ENCODE results near the gene CCN6. TPM values are rescaled to one million over a fixed set of nuclear protein-coding genes. Genes with fewer than 3 reads are reported as not detected.

The CCN6 gene
- total RNA-seq, 1 donor from 2014 or later, result not detected

DNA sequence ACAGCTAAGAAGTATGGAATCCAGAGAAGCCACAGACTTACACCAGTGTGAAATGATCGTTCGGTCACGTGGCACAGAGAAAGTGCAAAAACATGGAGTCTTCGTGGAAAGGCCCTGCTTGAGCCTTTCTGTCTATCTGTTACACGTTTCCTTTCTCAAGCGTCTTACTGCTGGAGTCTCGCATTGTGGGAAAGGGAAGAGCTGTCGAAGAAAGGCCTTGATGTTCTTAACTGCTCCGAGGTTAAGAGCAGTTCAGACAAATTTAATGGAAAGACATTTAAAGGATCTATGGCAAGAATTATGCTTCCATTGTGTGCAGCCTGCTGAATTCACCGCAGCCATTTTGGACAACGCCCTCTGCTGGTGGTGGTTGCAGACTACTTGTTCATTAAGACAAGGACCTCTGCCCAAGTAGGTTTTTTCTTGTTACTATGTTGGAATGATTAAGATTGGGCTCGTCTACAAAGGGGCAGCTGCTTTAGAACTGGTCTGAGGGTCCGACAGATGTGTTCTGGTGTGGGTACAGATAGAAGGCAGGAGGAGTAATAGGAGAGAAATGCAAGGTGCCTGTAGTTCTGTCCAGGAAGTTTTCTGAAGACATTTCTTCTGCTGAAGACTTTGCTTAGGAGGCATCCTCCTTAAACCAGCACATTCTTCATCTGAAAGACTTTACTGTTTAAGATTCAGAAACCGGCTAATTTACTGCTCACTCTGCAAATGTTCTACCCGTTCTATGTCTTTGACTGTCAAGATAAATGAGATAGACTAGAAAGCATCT, 24.7 kb upstream of the CCN6 start:
- Mint-ChIP-seq H3K9me3 (ENCODE audit: low read depth) (peaks cover 4% of the 10 kb centered on the region), H3K4me1 (ENCODE audit: low read depth) (peaks cover 7% of the 10 kb centered on the region), H3K36me3 (ENCODE audit: insufficient read depth) (peaks cover under 1% of the 10 kb centered on the region), H3K27me3 (peaks cover 17% of the 10 kb centered on the region), H3K27ac (no peak overlapping the region), H3K4me3 (ENCODE audit: low read depth) (no peak overlapping the region)
- DNase-seq (ENCODE audit: low spot score, unreplicated experiment), result peak; percentile 32
- TF ChIP-seq, protein P1, sequence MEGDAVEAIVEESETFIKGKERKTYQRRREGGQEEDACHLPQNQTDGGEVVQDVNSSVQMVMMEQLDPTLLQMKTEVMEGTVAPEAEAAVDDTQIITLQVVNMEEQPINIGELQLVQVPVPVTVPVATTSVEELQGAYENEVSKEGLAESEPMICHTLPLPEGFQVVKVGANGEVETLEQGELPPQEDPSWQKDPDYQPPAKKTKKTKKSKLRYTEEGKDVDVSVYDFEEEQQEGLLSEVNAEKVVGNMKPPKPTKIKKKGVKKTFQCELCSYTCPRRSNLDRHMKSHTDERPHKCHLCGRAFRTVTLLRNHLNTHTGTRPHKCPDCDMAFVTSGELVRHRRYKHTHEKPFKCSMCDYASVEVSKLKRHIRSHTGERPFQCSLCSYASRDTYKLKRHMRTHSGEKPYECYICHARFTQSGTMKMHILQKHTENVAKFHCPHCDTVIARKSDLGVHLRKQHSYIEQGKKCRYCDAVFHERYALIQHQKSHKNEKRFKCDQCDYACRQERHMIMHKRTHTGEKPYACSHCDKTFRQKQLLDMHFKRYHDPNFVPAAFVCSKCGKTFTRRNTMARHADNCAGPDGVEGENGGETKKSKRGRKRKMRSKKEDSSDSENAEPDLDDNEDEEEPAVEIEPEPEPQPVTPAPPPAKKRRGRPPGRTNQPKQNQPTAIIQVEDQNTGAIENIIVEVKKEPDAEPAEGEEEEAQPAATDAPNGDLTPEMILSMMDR (IDR thresholded peaks at IDR 0.05; ENCODE audit: unreplicated experiment), result peak; percentile 76

GRCh38 chr6:112030206-112030960, 23.5 kb upstream of the CCN6 start:
- no peak for DNase-seq (ENCODE audit: low spot score, unreplicated experiment)
- no peaks in the 10 kb centered on the region for H3K36me3 Mint-ChIP-seq (ENCODE audit: insufficient read depth)
- peaks cover 17% of the 10 kb centered on the region for H3K27me3 Mint-ChIP-seq
- H3K4me1 Mint-ChIP-seq (ENCODE audit: low read depth), result peaks cover 7% of the 10 kb centered on the region
- H3K9me3 Mint-ChIP-seq (ENCODE audit: low read depth), result no peaks in the 10 kb centered on the region
- peak overlapping the region; percentile 46 for H3K27ac Mint-ChIP-seq
- TF ChIP-seq, protein P1 (IDR thresholded peaks at IDR 0.05; ENCODE audit: unreplicated experiment), result no peak
- H3K4me3 Mint-ChIP-seq (ENCODE audit: low read depth), result no peak overlapping the region

- Mint-ChIP-seq H3K9me3 (ENCODE audit: low read depth) (no peaks in the 10 kb centered on the region), H3K27me3 (peaks cover 17% of the 10 kb centered on the region), H3K27ac (no peak overlapping the region), H3K4me3 (ENCODE audit: low read depth) (no peak overlapping the region), H3K36me3 (ENCODE audit: insufficient read depth) (no peaks in the 10 kb centered on the region), H3K4me1 (ENCODE audit: low read depth) (peaks cover 7% of the 10 kb centered on the region)
- no peak for DNase-seq (ENCODE audit: low spot score, unreplicated experiment)
- TF ChIP-seq, protein P1 (IDR thresholded peaks at IDR 0.05; ENCODE audit: unreplicated experiment), result no peak
These were observed 22.8 kb upstream of the CCN6 start for GRCh38 chr6:112030961-112031660.

- no peaks in the 10 kb centered on the region for H3K9me3 Mint-ChIP-seq (ENCODE audit: low read depth)
- H3K4me1 Mint-ChIP-seq (ENCODE audit: low read depth), result peaks cover 7% of the 10 kb centered on the region
- no peak overlapping the region for H3K4me3 Mint-ChIP-seq (ENCODE audit: low read depth)
- no peak for DNase-seq (ENCODE audit: low spot score, unreplicated experiment)
- H3K27ac Mint-ChIP-seq, result no peak overlapping the region
- H3K36me3 Mint-ChIP-seq (ENCODE audit: insufficient read depth), result no peaks in the 10 kb centered on the region
- H3K27me3 Mint-ChIP-seq, result peaks cover 17% of the 10 kb centered on the region
- TF ChIP-seq, protein P1 (IDR thresholded peaks at IDR 0.05; ENCODE audit: unreplicated experiment), result no peak
These were observed 21.9 kb upstream of the CCN6 start for GRCh38 chr6:112031960-112032359.

- Mint-ChIP-seq H3K27ac (no peak overlapping the region), H3K36me3 (ENCODE audit: insufficient read depth) (no peaks in the 10 kb centered on the region), H3K4me3 (ENCODE audit: low read depth) (no peak overlapping the region), H3K9me3 (ENCODE audit: low read depth) (no peaks in the 10 kb centered on the region), H3K4me1 (ENCODE audit: low read depth) (peaks cover 7% of the 10 kb centered on the region), H3K27me3 (peaks cover 17% of the 10 kb centered on the region)
- TF ChIP-seq, protein P1 (IDR thresholded peaks at IDR 0.05; ENCODE audit: unreplicated experiment), result no peak
- no peak for DNase-seq (ENCODE audit: low spot score, unreplicated experiment)
These were observed 21.2 kb upstream of the CCN6 start for GRCh38 chr6:112032728-112033127.

Data from progenitor cell of endocrine pancreas (in vitro differentiated cells).